ENCODE results near the gene TNFRSF1B.

TNFRSF1B gene

GRCh38 chr1:12166834-12167492 is at the start of gene TNFRSF1B:
Gene TNFRSF1B, plus strand, starts transcription at chr1:12166991. Its CDS starts 101 bp downstream, at chr1:12167092.
- DNase-seq (ENCODE audit: low read depth in 3 of 3) = peak; percentile 48 to 72 (median 51)

GRCh38 chr1:12121212-12122003 is 45.4 kb upstream of the TNFRSF1B start:
- no peak for DNase-seq (ENCODE audit: low read depth in 3 of 3)

- DNase-seq (ENCODE audit: low read depth in 3 of 3) = no peak
Measured at GRCh38 chr1:12123172-12123571, 43.6 kb upstream of the TNFRSF1B start.

- DNase-seq (ENCODE audit: low read depth in 3 of 3) = peak; percentile 54 to 75 (median 68)
Measured at GRCh38 chr1:12124693-12125421, 41.9 kb upstream of the TNFRSF1B start.

GRCh38 chr1:12125422-12126355 is 41.1 kb upstream of the TNFRSF1B start:
- DNase-seq (ENCODE audit: low read depth in 3 of 3) = no peak

- DNase-seq (ENCODE audit: low read depth in 3 of 3) = no peak
Measured at GRCh38 chr1:12126781-12127180, 40.0 kb upstream of the TNFRSF1B start.

- DNase-seq (ENCODE audit: low read depth in 3 of 3) = peak in 2 of 3 experiments; percentile 30 to 34
Measured at GRCh38 chr1:12127206-12127810, 39.5 kb upstream of the TNFRSF1B start.

- no peak for DNase-seq (ENCODE audit: low read depth in 3 of 3)
Measured at GRCh38 chr1:12128120-12128519, 38.7 kb upstream of the TNFRSF1B start.

GRCh38 chr1:12129624-12130023 is 37.2 kb upstream of the TNFRSF1B start:
- DNase-seq (ENCODE audit: low read depth in 3 of 3) = no peak

GRCh38 chr1:12130466-12131130 is 36.2 kb upstream of the TNFRSF1B start:
- DNase-seq (ENCODE audit: low read depth in 3 of 3) = no peak

- DNase-seq (ENCODE audit: low read depth in 3 of 3) = no peak
Measured at GRCh38 chr1:12132078-12132477, 34.7 kb upstream of the TNFRSF1B start.

- DNase-seq (ENCODE audit: low read depth in 3 of 3) = no peak
Measured at GRCh38 chr1:12134716-12135115, 32.1 kb upstream of the TNFRSF1B start.

GRCh38 chr1:12135612-12136011 is 31.2 kb upstream of the TNFRSF1B start:
- no peak for DNase-seq (ENCODE audit: low read depth in 3 of 3)

GRCh38 chr1:12136916-12137610 is 29.7 kb upstream of the TNFRSF1B start:
- DNase-seq (ENCODE audit: low read depth in 3 of 3) = no peak

GRCh38 chr1:12138196-12139168 is 28.3 kb upstream of the TNFRSF1B start:
- no peak for DNase-seq (ENCODE audit: low read depth in 3 of 3)

GRCh38 chr1:12140016-12140415 is 26.8 kb upstream of the TNFRSF1B start:
- DNase-seq (ENCODE audit: low read depth in 3 of 3) = no peak

GRCh38 chr1:12140515-12141162 is 26.2 kb upstream of the TNFRSF1B start:
- no peak for DNase-seq (ENCODE audit: low read depth in 3 of 3)
